Colonic mucosa (tissue), 4 donors: ENCODE data around the gene TSPAN13. TPM values are rescaled to one million over a fixed set of nuclear protein-coding genes. Genes with fewer than 3 reads are reported as not detected.
"Not testable (repeated sequence)": the region's sequence is repeated elsewhere in the genome, so short reads cannot be mapped to it uniquely, and the experiment has no call there.

Experiments used
- DNase-seq: peaks from one replicate; pipeline ENCODE4 v3.0.0-alpha.2; 2020
- H3K27ac ChIP-seq: fragments of 200-600 bp; one replicate; pipeline ENCODE4 v1.8.0; 2021
- H3K27me3 ChIP-seq: fragments of 200-600 bp; one replicate; pipeline ENCODE4 v1.8.0; 2021
- H3K36me3 ChIP-seq: fragments of 200-600 bp; one replicate; pipeline ENCODE4 v1.8.0; 2021
- H3K4me1 ChIP-seq: fragments of 200-600 bp; one replicate; pipeline ENCODE4 v1.8.0; 2021; ENCODE audit warnings: mild to moderate bottlenecking
- H3K4me3 ChIP-seq: fragments of 200-600 bp; one replicate; pipeline ENCODE4 v1.8.0; 2021
- H3K9ac ChIP-seq, 2 donors: one replicate each; pipeline ENCODE4 v1.7.0; 2013; ENCODE audit warnings: control low read depth in 2 of 2, low read depth in 2 of 2, low read length in 2 of 2
- H3K9me3 ChIP-seq: fragments of 200-600 bp; one replicate; pipeline ENCODE4 v1.8.0; 2021
- CTCF ChIP-seq: fragments of 200-600 bp; IDR thresholded peaks from one replicate; pipeline ENCODE4 v1.8.0; 2022; ENCODE audit warnings: antibody characterized with exemption, mild to moderate bottlenecking
- intact Hi-C: fragments of 100-400 bp; cut with DNase I; formaldehyde crosslinking; loops from one replicate; pipeline ENCODE4 v1.14.1; 2022
- total RNA-seq, 2 donors: library from RNA; stranded (reverse); fragmentation: NEBNext Ultra II Directional in 1 of 2; extraction: Animal tissue kit (Norgen Biotek cat#: 25700) in 1 of 2; gene quantifications; one replicate each; pipeline ENCODE4 v1.2.1, GENCODE V29; 2021
- donor health status: healthy.
- donor health status: DM: no; HTN: no; CAD: no.
- donor health status: DM: no; HTN: no; CAD: no.

TSPAN13 gene
- total RNA-seq, 2 donors from 2014 or later = 151 to 156 TPM

GRCh38 chr7:16764942-16765341, 11.4 kb downstream of the TSPAN13 start:
- peak overlapping the region; percentile 63 for H3K27ac ChIP-seq
- intact Hi-C loops = no loop called here

GRCh38 chr7:16765436-16765859, 11.9 kb downstream of the TSPAN13 start:
- DNase-seq = no peak
- Histone ChIP-seq H3K9me3 (no peaks in the 10 kb centered on the region), H3K27ac (peak overlapping the region; percentile 63), H3K36me3 (no peaks in the 10 kb centered on the region), H3K27me3 (no peaks in the 10 kb centered on the region), H3K9ac (no peak overlapping the region), H3K4me1 (peaks cover 3% of the 10 kb centered on the region), H3K4me3 (no peak overlapping the region)
- no peak for TF ChIP-seq CTCF
- intact Hi-C loops = no loop called here

More at GRCh38 chr7:16764942-16765341, 11.4 kb downstream of the TSPAN13 start:
- TF ChIP-seq CTCF = no peak
- Histone ChIP-seq H3K36me3 (no peaks in the 10 kb centered on the region), H3K9ac (no peak overlapping the region), H3K4me3 (no peak overlapping the region), H3K4me1 (peaks cover 3% of the 10 kb centered on the region), H3K9me3 (no peaks in the 10 kb centered on the region), H3K27me3 (no peaks in the 10 kb centered on the region)
- DNase-seq = no peak

GRCh38 chr7:16769994-16770393, 16.4 kb downstream of the TSPAN13 start:
- H3K4me1 ChIP-seq, H3K9me3 ChIP-seq, H3K36me3 ChIP-seq, H3K27me3 ChIP-seq, DNase-seq, H3K9ac ChIP-seq, intact Hi-C loops, H3K27ac ChIP-seq, H3K4me3 ChIP-seq: not testable (repeated sequence)

- no peaks in the 10 kb centered on the region for H3K27me3 ChIP-seq
- intact Hi-C loops = no loop called here
Measured at GRCh38 chr7:16770657-16771329, 17.2 kb downstream of the TSPAN13 start.

GRCh38 chr7:16773326-16773725, 19.8 kb downstream of the TSPAN13 start:
- TF ChIP-seq CTCF = no peak
- Histone ChIP-seq H3K36me3 (no peaks in the 10 kb centered on the region), H3K27ac (no peak overlapping the region), H3K27me3 (no peaks in the 10 kb centered on the region), H3K9me3 (no peaks in the 10 kb centered on the region), H3K4me1 (no peaks in the 10 kb centered on the region), H3K4me3 (no peak overlapping the region), H3K9ac (no peak overlapping the region)
- DNase-seq = no peak
- intact Hi-C loops = no loop called here

More at GRCh38 chr7:16770657-16771329, 17.2 kb downstream of the TSPAN13 start:
- Histone ChIP-seq H3K9me3 (no peaks in the 10 kb centered on the region), H3K27ac (no peak overlapping the region), H3K9ac (no peak overlapping the region), H3K4me3 (no peak overlapping the region), H3K36me3 (no peaks in the 10 kb centered on the region), H3K4me1 (peaks cover 3% of the 10 kb centered on the region)
- DNase-seq = no peak
- TF ChIP-seq CTCF = no peak

GRCh38 chr7:16773884-16774283, 20.3 kb downstream of the TSPAN13 start:
- H3K27me3 ChIP-seq = no peaks in the 10 kb centered on the region
- no peak overlapping the region for H3K9ac ChIP-seq
- intact Hi-C loops = no loop called here
- no peak overlapping the region for H3K27ac ChIP-seq
- H3K36me3 ChIP-seq = no peaks in the 10 kb centered on the region
- no peaks in the 10 kb centered on the region for H3K4me1 ChIP-seq
- no peaks in the 10 kb centered on the region for H3K9me3 ChIP-seq
- TF ChIP-seq CTCF = no peak
- H3K4me3 ChIP-seq = no peak overlapping the region
- DNase-seq = no peak
